IMR-90 (cell line): ENCODE measurements around the gene PRKRIP1. TPM values are rescaled to one million over a fixed set of nuclear protein-coding genes. Genes with fewer than 3 reads are reported as not detected.

ENCODE experiments used
- ATAC-seq: fragments of 200-7000 bp; cut with Tn5 transposase; 2 replicates; pipeline ENCODE4 v1.9.1; 2020; ENCODE audit warnings: low read depth, mild to moderate bottlenecking, moderate library complexity
- BruUV-seq: library from RNA; stranded (reverse); fragments of 400-500 nt; replicated peaks from 2 replicates; lab custom pipeline; 2021; lab: Mats Ljungman, UMichigan
- CTCF ChIA-PET: fragments of 300-600 bp; formaldehyde crosslinking; extraction: SDS; loops from one replicate; lab custom pipeline; 2021; ENCODE audit warnings: antibody characterized with exemption; lab: Yijun Ruan, JAX
- POLR2A ChIA-PET: fragments of 300-600 bp; sonication (Branson Sonifier 250); formaldehyde crosslinking; loops from one replicate; lab custom pipeline; 2022; ENCODE audit warnings: antibody characterized with exemption; ENCODE audit not compliant: unreplicated experiment; lab: Charles Lee
- DNase-seq: peaks from one replicate; pipeline ENCODE4 v3.0.0; 2013
- H2AFZ ChIP-seq: replicated peaks from 2 replicates; pipeline ENCODE3; 2013; ENCODE audit warnings: low read length, mild to moderate bottlenecking; ENCODE audit not compliant: poor library complexity
- H2AK5ac ChIP-seq: 2 replicates; pipeline ENCODE4 v1.6.1; 2013; ENCODE audit warnings: low read depth, low read length, inconsistent platforms
- H2AK9ac ChIP-seq: replicated peaks from 2 replicates; pipeline ENCODE3; 2013; ENCODE audit warnings: mild to moderate bottlenecking, low read depth, low read length, moderate library complexity; ENCODE audit not compliant: poor library complexity
- H2BK120ac ChIP-seq: 2 replicates; pipeline ENCODE4 v1.6.1; 2013; ENCODE audit warnings: low read depth, low read length, inconsistent platforms
- H2BK15ac ChIP-seq: 3 replicates; pipeline ENCODE4 v1.6.1; 2013; ENCODE audit warnings: low read depth, low read length, inconsistent platforms
- H2BK20ac ChIP-seq: 2 replicates; pipeline ENCODE4 v1.6.1; 2013; ENCODE audit warnings: low read depth, mild to moderate bottlenecking, inconsistent platforms, low read length, moderate library complexity
- H2BK5ac ChIP-seq: 2 replicates; pipeline ENCODE4 v1.6.1; 2013; ENCODE audit warnings: mild to moderate bottlenecking, low read depth, low read length, inconsistent platforms; ENCODE audit not compliant: poor library complexity, severe bottlenecking
- H3K14ac ChIP-seq: replicated peaks from 2 replicates; pipeline ENCODE4 v1.6.1; 2013; ENCODE audit warnings: low read depth, low read length, inconsistent platforms
- H3K18ac ChIP-seq: 2 replicates; pipeline ENCODE4 v1.6.1; 2013; ENCODE audit warnings: low read depth, low read length, control low read depth
- H3K23ac ChIP-seq: 2 replicates; pipeline ENCODE4 v1.6.1; 2013; ENCODE audit warnings: low read depth, low read length, inconsistent platforms
- H3K27ac ChIP-seq: 2 replicates; pipeline ENCODE4 v1.5.1; 2013; ENCODE audit warnings: mild to moderate bottlenecking, control low read depth, low read length; ENCODE audit not compliant: insufficient read depth
- H3K27me3 ChIP-seq: 2 replicates; pipeline ENCODE4 v1.6.1; 2013; ENCODE audit warnings: low read length; ENCODE audit not compliant: control insufficient read depth, insufficient read depth
- H3K36me3 ChIP-seq: 2 replicates; pipeline ENCODE4 v1.6.1; 2013; ENCODE audit warnings: low read length, mixed read lengths; ENCODE audit not compliant: control insufficient read depth, insufficient read depth
- H3K4ac ChIP-seq: 2 replicates; pipeline ENCODE4 v1.6.1; 2013; ENCODE audit warnings: low read depth, low read length, inconsistent platforms
- H3K4me1 ChIP-seq: 2 replicates; pipeline ENCODE4 v1.6.1; 2013; ENCODE audit warnings: low read length, mixed read lengths; ENCODE audit not compliant: control insufficient read depth, insufficient read depth
- H3K4me2 ChIP-seq: 2 replicates; pipeline ENCODE4 v1.6.1; 2013; ENCODE audit warnings: low read depth, mild to moderate bottlenecking, control low read depth, low read length, moderate library complexity
- H3K4me3 ChIP-seq: 2 replicates; pipeline ENCODE4 v1.5.1; 2013; ENCODE audit warnings: low read depth, mild to moderate bottlenecking, control low read depth, low read length, moderate library complexity; ENCODE audit not compliant: insufficient read depth
- H3K56ac ChIP-seq: 2 replicates; pipeline ENCODE4 v1.6.1; 2013; ENCODE audit warnings: low read length, inconsistent platforms; ENCODE audit not compliant: insufficient read depth; ENCODE audit errors: extremely low read depth
- H3K79me1 ChIP-seq, 2 experiments: 2 replicates each; pipeline ENCODE4 v1.6.1; 2013; ENCODE audit warnings: low read length in 2 of 2, inconsistent platforms in 1 of 2, low read depth in 1 of 2
- H3K9ac ChIP-seq: 2 replicates; pipeline ENCODE4 v1.6.1; 2013; ENCODE audit warnings: low read depth, low read length, control low read depth
- H3K9me1 ChIP-seq: 2 replicates; pipeline ENCODE4 v1.6.1; 2013; ENCODE audit warnings: low read length, inconsistent platforms; ENCODE audit not compliant: insufficient read depth
- H3K9me3 ChIP-seq: 2 replicates; pipeline ENCODE4 v1.6.1; 2013; ENCODE audit warnings: low read length; ENCODE audit not compliant: control insufficient read depth, insufficient read depth
- H4K20me1 ChIP-seq: 2 replicates; pipeline ENCODE4 v1.6.1; 2013; ENCODE audit warnings: low read length, inconsistent platforms; ENCODE audit not compliant: insufficient read depth
- H4K5ac ChIP-seq: 2 replicates; pipeline ENCODE4 v1.6.1; 2013; ENCODE audit warnings: mild to moderate bottlenecking, low read depth, low read length, control low read depth
- H4K8ac ChIP-seq, 2 experiments: 2 replicates each; pipeline ENCODE4 v1.6.1; 2013; ENCODE audit warnings: low read depth in 2 of 2, low read length in 2 of 2, control low read depth in 1 of 2, inconsistent platforms in 1 of 2
- H4K91ac ChIP-seq: 2 replicates; pipeline ENCODE4 v1.6.1; 2013; ENCODE audit warnings: low read depth, low read length, inconsistent platforms; ENCODE audit not compliant: insufficient read depth
- BHLHE40 ChIP-seq: fragments of 150-350 bp; IDR thresholded peaks from 2 replicates; pipeline ENCODE4 v1.6.1; 2016; ENCODE audit warnings: mild to moderate bottlenecking, low read depth, low read length
- CHD1 ChIP-seq: IDR thresholded peaks from 2 replicates; pipeline ENCODE4 v1.6.1; 2012; ENCODE audit warnings: low read depth, low read length, improper control_type of control experiment
- FOS ChIP-seq: fragments of 150-350 bp; IDR thresholded peaks from 2 replicates; pipeline ENCODE4 v1.6.1; 2016; ENCODE audit warnings: low read depth, low read length
- MAFK ChIP-seq: IDR thresholded peaks from 2 replicates; pipeline ENCODE4 v1.6.1; 2012; ENCODE audit warnings: low read depth, low read length, improper control_type of control experiment
- MAZ ChIP-seq: IDR thresholded peaks from 2 replicates; pipeline ENCODE4 v1.6.1; 2012; ENCODE audit warnings: low read depth, mild to moderate bottlenecking, low read length, improper control_type of control experiment, moderate library complexity, borderline replicate concordance
- MXI1 ChIP-seq: IDR thresholded peaks from 2 replicates; pipeline ENCODE4 v1.6.1; 2012; ENCODE audit warnings: low read depth, mild to moderate bottlenecking, low read length, moderate library complexity, borderline replicate concordance
- NFE2L2 ChIP-seq: fragments of 150-350 bp; IDR thresholded peaks from 2 replicates; pipeline ENCODE4 v1.6.1; 2016; ENCODE audit warnings: low read depth, mild to moderate bottlenecking, low read length
- POLR2A ChIP-seq: IDR thresholded peaks from 2 replicates; pipeline ENCODE4 v1.6.1; 2012; ENCODE audit warnings: mild to moderate bottlenecking, low read depth, low read length
- RAD21 ChIP-seq: IDR thresholded peaks from 2 replicates; pipeline ENCODE4 v1.6.1; 2012; ENCODE audit warnings: low read length, improper control_type of control experiment
- RCOR1 ChIP-seq: IDR thresholded peaks from 2 replicates; pipeline ENCODE4 v1.6.1; 2012; ENCODE audit warnings: mild to moderate bottlenecking, low read length, improper control_type of control experiment; ENCODE audit not compliant: insufficient replicate concordance
- RFX5 ChIP-seq: IDR thresholded peaks from 2 replicates; pipeline ENCODE4 v1.8.0; 2012; ENCODE audit warnings: low read depth, mild to moderate bottlenecking, low read length, moderate library complexity
- SMC3 ChIP-seq: fragments of 150-350 bp; IDR thresholded peaks from 2 replicates; pipeline ENCODE4 v1.6.1; 2016; ENCODE audit warnings: low read depth, mild to moderate bottlenecking, antibody characterized with exemption, low read length, moderate library complexity
- WGBS, 2 experiments: methylation state at CpG; one replicate each; pipeline versions ENCODE4 v1.1.5 to v1.1.7; 2013; ENCODE audit warnings: missing lambda C conversion rate in 2 of 2; ENCODE audit not compliant: insufficient read length in 1 of 2; ENCODE audit errors: extremely low coverage in 2 of 2; 5-methylcytosine and 5-hydroxymethylcytosine counted together
- dilution Hi-C: fragments of 300-500 bp; cut with HindIII; formaldehyde crosslinking; loops from one replicate; pipeline ENCODE4 v1.14.3; 2018; ENCODE audit warnings: low sequenced_read_pairs; ENCODE audit not compliant: unreplicated experiment
- in situ Hi-C: fragments of 300-500 bp; cut with MboI; formaldehyde crosslinking; loops from 3 replicates; pipeline ENCODE4 v1.14.3; 2019; ENCODE audit warnings: low sequenced_read_pairs, inconsistent platforms, mixed read lengths
- intact Hi-C: fragments of 100-400 bp; cut with micrococcal nuclease; formaldehyde crosslinking; loops from 2 replicates; pipeline ENCODE4 v1.10.0; 2022
- polyA plus RNA-seq, 3 experiments: library from polyadenylated mRNA; depleted of rRNA; stranded (reverse); fragments of >200 nt; gene quantifications; 2 replicates each; pipeline ENCODE4 v1.2.3, GENCODE V29; 2012; ENCODE audit warnings: low replicate concordance in 1 of 3
- total RNA-seq: library from RNA; depleted of rRNA; stranded (reverse); fragments of >200 nt; gene quantifications from 2 replicates; pipeline ENCODE4 v1.2.3, GENCODE V29; 2012
- TF ChIP-seq, protein P1 (sequence below): conservative IDR thresholded peaks from 2 replicates; pipeline ENCODE4 v1.5.1; 2012; ENCODE audit warnings: mild to moderate bottlenecking, low read depth, low read length, improper control_type of control experiment
- TF ChIP-seq, protein P2 (sequence below): fragments of 150-350 bp; IDR thresholded peaks from 2 replicates; pipeline ENCODE4 v1.6.1; 2016; ENCODE audit warnings: low read depth, mild to moderate bottlenecking, low read length, moderate library complexity, borderline replicate concordance
- TF ChIP-seq, protein P3 (sequence below): fragments of 150-350 bp; IDR thresholded peaks from 2 replicates; pipeline ENCODE4 v1.6.1; 2017; ENCODE audit warnings: mild to moderate bottlenecking, antibody characterized with exemption, low read length, low read depth

The PRKRIP1 gene
- total and polyA plus RNA-seq, 2 of the 4 experiments (the other 2 are of a cell fraction) = 6.5 to 21.6 TPM

DNA sequence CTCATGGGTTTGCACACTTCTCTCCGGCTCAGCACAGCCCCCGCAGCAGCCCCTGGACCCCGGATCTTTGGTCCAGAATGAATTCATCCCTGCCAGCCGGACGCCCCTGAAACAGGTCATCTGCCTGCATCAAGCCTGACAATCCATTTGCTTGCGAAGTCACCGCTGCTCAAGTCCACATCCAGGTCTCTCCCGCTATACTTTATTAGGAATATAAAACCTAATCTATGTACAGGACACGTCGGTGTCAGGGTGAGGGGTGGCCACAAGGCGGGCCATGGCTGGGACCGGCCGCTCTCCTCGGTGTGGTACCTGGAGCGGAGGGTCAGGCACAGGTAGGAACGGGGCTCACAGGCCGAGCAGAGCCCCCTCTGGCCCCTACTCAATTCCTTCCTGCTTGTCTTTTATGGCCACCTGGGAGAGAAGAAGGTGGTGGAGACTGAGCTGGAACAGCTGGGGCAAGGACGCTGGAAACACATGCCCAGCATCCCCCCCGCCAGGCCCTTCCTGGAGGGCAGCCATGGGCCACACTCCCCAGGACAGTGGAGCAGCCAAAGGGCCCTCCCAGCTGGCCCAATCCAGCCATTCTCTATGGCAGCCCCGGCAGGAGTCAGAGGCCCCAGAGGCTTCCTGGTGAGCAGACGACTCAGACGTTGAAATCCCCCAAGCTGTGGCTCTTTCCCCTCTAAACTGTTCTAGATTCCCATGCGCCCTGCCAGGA is 77.3 kb downstream of the PRKRIP1 start:
- H3K4me3 ChIP-seq = no peak overlapping the region
- ATAC-seq (no peak), DNase-seq (no peak)
- no peak overlapping the region for H3K56ac ChIP-seq
- 0 out of 2 replicates have a peak, but pooled peaks cover 2% of the 10 kb centered on the region for H3K9me1 ChIP-seq
- intact Hi-C loops = no loop called here
- BruUV-seq = no TSS peak
- no peak overlapping the region for H3K9ac ChIP-seq
- ChIA-PET CTCF (no interaction called here), POLR2A (no interaction called here)
- H2BK20ac ChIP-seq = no peak overlapping the region
- H3K4ac ChIP-seq = no peak overlapping the region
- peaks cover 0 to 3% of the 10 kb centered on the region in 2 experiments; a peak in 2 of 4 replicates for H3K79me1 ChIP-seq
- H3K23ac ChIP-seq = no peak overlapping the region
- 0 out of 2 replicates have a peak overlapping the region, but pooled peaks have one; percentile 37 for H3K27ac ChIP-seq
- H3K4me1 ChIP-seq = no peaks in the 10 kb centered on the region; the same call in 1 of the 2 replicates
- H3K18ac ChIP-seq = no peak overlapping the region
- in situ Hi-C loops = no loop called here
- H3K4me2 ChIP-seq = no peak overlapping the region
- dilution Hi-C loops = no loop called here
- no peak overlapping the region for H2AK5ac ChIP-seq
- no peaks in the 10 kb centered on the region for H3K27me3 ChIP-seq
- WGBS, 2 experiments = 94% methylated on average over 9 of the region's 23 CpGs; no CpG with 5 or more reads in 1 of the 2 experiments
- H4K8ac ChIP-seq = no peak overlapping the region
- H2BK120ac ChIP-seq = no peak overlapping the region
- H3K9me3 ChIP-seq = no peaks in the 10 kb centered on the region
- no peak overlapping the region for H2BK5ac ChIP-seq
- H4K20me1 ChIP-seq = peaks cover 5% of the 10 kb centered on the region; the same call in 1 of the 2 replicates
- H2AFZ ChIP-seq = no peak overlapping the region
- no peak overlapping the region for H3K14ac ChIP-seq
- no peak overlapping the region for H4K91ac ChIP-seq
- peaks cover 33% of the 10 kb centered on the region for H3K36me3 ChIP-seq
- no peak overlapping the region for H4K5ac ChIP-seq
- no peak overlapping the region for H2AK9ac ChIP-seq
- no peak overlapping the region for H2BK15ac ChIP-seq
- no peak for TF ChIP-seq CHD1
- TF ChIP-seq, protein P1, sequence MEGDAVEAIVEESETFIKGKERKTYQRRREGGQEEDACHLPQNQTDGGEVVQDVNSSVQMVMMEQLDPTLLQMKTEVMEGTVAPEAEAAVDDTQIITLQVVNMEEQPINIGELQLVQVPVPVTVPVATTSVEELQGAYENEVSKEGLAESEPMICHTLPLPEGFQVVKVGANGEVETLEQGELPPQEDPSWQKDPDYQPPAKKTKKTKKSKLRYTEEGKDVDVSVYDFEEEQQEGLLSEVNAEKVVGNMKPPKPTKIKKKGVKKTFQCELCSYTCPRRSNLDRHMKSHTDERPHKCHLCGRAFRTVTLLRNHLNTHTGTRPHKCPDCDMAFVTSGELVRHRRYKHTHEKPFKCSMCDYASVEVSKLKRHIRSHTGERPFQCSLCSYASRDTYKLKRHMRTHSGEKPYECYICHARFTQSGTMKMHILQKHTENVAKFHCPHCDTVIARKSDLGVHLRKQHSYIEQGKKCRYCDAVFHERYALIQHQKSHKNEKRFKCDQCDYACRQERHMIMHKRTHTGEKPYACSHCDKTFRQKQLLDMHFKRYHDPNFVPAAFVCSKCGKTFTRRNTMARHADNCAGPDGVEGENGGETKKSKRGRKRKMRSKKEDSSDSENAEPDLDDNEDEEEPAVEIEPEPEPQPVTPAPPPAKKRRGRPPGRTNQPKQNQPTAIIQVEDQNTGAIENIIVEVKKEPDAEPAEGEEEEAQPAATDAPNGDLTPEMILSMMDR = no peak
- TF ChIP-seq NFE2L2 = no peak
- no peak for TF ChIP-seq MAFK
- TF ChIP-seq, protein P2, sequence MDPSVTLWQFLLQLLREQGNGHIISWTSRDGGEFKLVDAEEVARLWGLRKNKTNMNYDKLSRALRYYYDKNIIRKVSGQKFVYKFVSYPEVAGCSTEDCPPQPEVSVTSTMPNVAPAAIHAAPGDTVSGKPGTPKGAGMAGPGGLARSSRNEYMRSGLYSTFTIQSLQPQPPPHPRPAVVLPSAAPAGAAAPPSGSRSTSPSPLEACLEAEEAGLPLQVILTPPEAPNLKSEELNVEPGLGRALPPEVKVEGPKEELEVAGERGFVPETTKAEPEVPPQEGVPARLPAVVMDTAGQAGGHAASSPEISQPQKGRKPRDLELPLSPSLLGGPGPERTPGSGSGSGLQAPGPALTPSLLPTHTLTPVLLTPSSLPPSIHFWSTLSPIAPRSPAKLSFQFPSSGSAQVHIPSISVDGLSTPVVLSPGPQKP = no peak
- no peak for TF ChIP-seq RAD21
- no peak for TF ChIP-seq MXI1
- TF ChIP-seq, protein P3, sequence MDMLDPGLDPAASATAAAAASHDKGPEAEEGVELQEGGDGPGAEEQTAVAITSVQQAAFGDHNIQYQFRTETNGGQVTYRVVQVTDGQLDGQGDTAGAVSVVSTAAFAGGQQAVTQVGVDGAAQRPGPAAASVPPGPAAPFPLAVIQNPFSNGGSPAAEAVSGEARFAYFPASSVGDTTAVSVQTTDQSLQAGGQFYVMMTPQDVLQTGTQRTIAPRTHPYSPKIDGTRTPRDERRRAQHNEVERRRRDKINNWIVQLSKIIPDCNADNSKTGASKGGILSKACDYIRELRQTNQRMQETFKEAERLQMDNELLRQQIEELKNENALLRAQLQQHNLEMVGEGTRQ = no peak
- no peak for TF ChIP-seq POLR2A
- no peak for TF ChIP-seq FOS
- TF ChIP-seq BHLHE40 = no peak
- TF ChIP-seq RCOR1 = no peak
- TF ChIP-seq SMC3 = no peak
- no peak for TF ChIP-seq RFX5
- TF ChIP-seq MAZ = no peak
